ENCODE data around the gene SHISA7.

GRCh38 chr19:55441692-55442321, 1.3 kb downstream of the SHISA7 start:
- TF ChIP-seq, protein P1, sequence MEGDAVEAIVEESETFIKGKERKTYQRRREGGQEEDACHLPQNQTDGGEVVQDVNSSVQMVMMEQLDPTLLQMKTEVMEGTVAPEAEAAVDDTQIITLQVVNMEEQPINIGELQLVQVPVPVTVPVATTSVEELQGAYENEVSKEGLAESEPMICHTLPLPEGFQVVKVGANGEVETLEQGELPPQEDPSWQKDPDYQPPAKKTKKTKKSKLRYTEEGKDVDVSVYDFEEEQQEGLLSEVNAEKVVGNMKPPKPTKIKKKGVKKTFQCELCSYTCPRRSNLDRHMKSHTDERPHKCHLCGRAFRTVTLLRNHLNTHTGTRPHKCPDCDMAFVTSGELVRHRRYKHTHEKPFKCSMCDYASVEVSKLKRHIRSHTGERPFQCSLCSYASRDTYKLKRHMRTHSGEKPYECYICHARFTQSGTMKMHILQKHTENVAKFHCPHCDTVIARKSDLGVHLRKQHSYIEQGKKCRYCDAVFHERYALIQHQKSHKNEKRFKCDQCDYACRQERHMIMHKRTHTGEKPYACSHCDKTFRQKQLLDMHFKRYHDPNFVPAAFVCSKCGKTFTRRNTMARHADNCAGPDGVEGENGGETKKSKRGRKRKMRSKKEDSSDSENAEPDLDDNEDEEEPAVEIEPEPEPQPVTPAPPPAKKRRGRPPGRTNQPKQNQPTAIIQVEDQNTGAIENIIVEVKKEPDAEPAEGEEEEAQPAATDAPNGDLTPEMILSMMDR (IDR thresholded peaks at IDR 0.05): no peak
- TF ChIP-seq ZFX (IDR thresholded peaks at IDR 0.05; ENCODE audit: borderline replicate concordance): no peak

Data from 22Rv1 (cell line).